Panc1 (cell line): ENCODE data around the gene SLCO4A1. TPM values are rescaled to one million over a fixed set of nuclear protein-coding genes. Genes with fewer than 3 reads are reported as not detected.

Source experiments
- ATAC-seq: fragments of 200-7000 bp; cut with Tn5 transposase; 2 replicates; pipeline ENCODE4 v1.9.1; 2020; ENCODE audit warnings: mild to moderate bottlenecking, moderate library complexity
- BruUV-seq: library from RNA; stranded (reverse); fragments of 400-500 nt; replicated peaks from 2 replicates; lab custom pipeline; 2021; lab: Mats Ljungman, UMichigan
- CTCF ChIA-PET: fragments of 300-600 bp; sonication (Branson Sonifier 250); formaldehyde crosslinking; loops from one replicate; lab custom pipeline; 2022; ENCODE audit warnings: antibody characterized with exemption; lab: Charles Lee
- POLR2A ChIA-PET: fragments of 300-600 bp; sonication (Branson Sonifier 250); formaldehyde crosslinking; loops from one replicate; lab custom pipeline; 2022; ENCODE audit warnings: antibody characterized with exemption; lab: Charles Lee
- DNase-seq: peaks from one replicate; pipeline ENCODE4 v3.0.0-alpha.2; 2010; ENCODE audit warnings: low read depth, low spot score
- H3K27ac ChIP-seq: 2 replicates; pipeline ENCODE4 v1.5.1; 2011; ENCODE audit warnings: mild to moderate bottlenecking, low read length, inconsistent platforms
- H3K27me3 ChIP-seq: fragments of 200-500 bp; sonication (Bioruptor generic); 2 replicates; pipeline ENCODE4 v1.6.0; 2014; ENCODE audit warnings: low read length, inconsistent platforms; ENCODE audit not compliant: control insufficient read depth, insufficient read depth
- H3K36me3 ChIP-seq: fragments of 200-500 bp; sonication (Bioruptor generic); 2 replicates; pipeline ENCODE4 v1.5.1; 2014; ENCODE audit warnings: inconsistent platforms, mild to moderate bottlenecking, low read length, moderate library complexity; ENCODE audit not compliant: control insufficient read depth, insufficient read depth
- H3K4me1 ChIP-seq: 2 replicates; pipeline ENCODE4 v1.5.1; 2011; ENCODE audit warnings: inconsistent platforms, mild to moderate bottlenecking, low read length, moderate library complexity; ENCODE audit not compliant: control insufficient read depth, insufficient read depth
- H3K4me3 ChIP-seq, 2 experiments: 2 replicates each; pipeline ENCODE4 v1.5.1; 2011 to 2012; ENCODE audit warnings: low read depth in 2 of 2, low read length in 2 of 2, mild to moderate bottlenecking in 2 of 2, inconsistent platforms in 1 of 2, moderate library complexity in 1 of 2
- H3K9me3 ChIP-seq: fragments of 200-500 bp; sonication (Bioruptor generic); 2 replicates; pipeline ENCODE4 v1.5.1; 2014; ENCODE audit warnings: low read depth, mild to moderate bottlenecking, inconsistent platforms, low read length, moderate library complexity; ENCODE audit not compliant: control insufficient read depth, insufficient read depth
- CTCF ChIP-seq: fragments of 450-650 bp; IDR thresholded peaks from 2 replicates; pipeline ENCODE4 v1.5.1; 2017; ENCODE audit warnings: mild to moderate bottlenecking
- POLR2AphosphoS5 ChIP-seq: IDR thresholded peaks from 2 replicates; pipeline ENCODE4 v1.6.1; 2012; ENCODE audit warnings: mild to moderate bottlenecking, low read depth, low read length, moderate library complexity
- REST ChIP-seq, 2 experiments: IDR thresholded peaks; 2 replicates each; pipeline ENCODE4 v1.6.1; 2011 to 2012; ENCODE audit warnings: low read depth in 2 of 2, control low read depth in 1 of 2, low read length in 1 of 2, mild to moderate bottlenecking in 1 of 2, moderate library complexity in 1 of 2; ENCODE audit not compliant: insufficient read depth in 1 of 2
- SIN3A ChIP-seq: IDR thresholded peaks from 2 replicates; pipeline ENCODE4 v1.6.1; 2012; ENCODE audit warnings: low read depth, mild to moderate bottlenecking, low read length, moderate library complexity, borderline replicate concordance; ENCODE audit not compliant: insufficient read depth
- TCF7L2 ChIP-seq: IDR thresholded peaks from 2 replicates; pipeline ENCODE4 v1.6.1; 2011; ENCODE audit warnings: mild to moderate bottlenecking, low read depth, low read length, inconsistent platforms
- in situ Hi-C: cut with HindIII; loops from 2 replicates; pipeline ENCODE4 v1.10.0; 2016; ENCODE audit warnings: low sequenced_read_pairs, low pct_unique_long_range_greater_than_20kb
- intact Hi-C: fragments of 100-400 bp; cut with micrococcal nuclease; formaldehyde crosslinking; loops from one replicate; pipeline ENCODE4 v1.10.0; 2022; ENCODE audit not compliant: unreplicated experiment
- total RNA-seq: library from RNA; stranded (reverse); gene quantifications from one replicate; pipeline ENCODE4 v1.2.1, GENCODE V29; 2021; ENCODE audit not compliant: unreplicated experiment

SLCO4A1 gene
- total RNA-seq, 1 experiment from 2014 or later, result 167 TPM

- Histone ChIP-seq H3K27ac (peak overlapping the region; percentile 85), H3K36me3 (no peaks in the 10 kb centered on the region; the same call in 1 of the 2 replicates), H3K27me3 (no peaks in the 10 kb centered on the region), H3K4me3 (peak overlapping the region in 1 of 2 experiments; percentile 41; a peak in 2 of 4 replicates), H3K4me1 (peaks cover 95% of the 10 kb centered on the region), H3K9me3 (no peaks in the 10 kb centered on the region)
- TF ChIP-seq REST (IDR thresholded peaks at IDR 0.05; ENCODE audit: insufficient read depth in 1 of 2, low read depth in 2 of 2, low read length in 1 of 2) (no peak), POLR2AphosphoS5 (no peak; the same call in 1 of the 2 replicates), SIN3A (no peak), CTCF (no peak), TCF7L2 (no peak)
- no TSS peak for BruUV-seq
- no peak for DNase-seq
- CTCF ChIA-PET, result interaction anchor here (0.9 kb wide), 1 partner anchor 156 kb away, joined by 6 read pairs; no protein-coding TSS in a partner anchor
- intact Hi-C loops (no loop called here), in situ Hi-C loops (no loop called here)
- POLR2A ChIA-PET, result no interaction called here
- ATAC-seq, result peak; percentile 3; the same call in 1 of the 2 replicates
Observed at GRCh38 chr20:62652894-62653305, 10.6 kb downstream of the SLCO4A1 start.

GRCh38 chr20:62653373-62653772, 11.1 kb downstream of the SLCO4A1 start:
- in situ Hi-C loops (no loop called here), intact Hi-C loops (no loop called here)
- no peaks in the 10 kb centered on the region; the same call in 1 of the 2 replicates for H3K36me3 ChIP-seq
- H3K4me1 ChIP-seq, result peaks cover 95% of the 10 kb centered on the region
- no peak for TF ChIP-seq CTCF
- no peak for TF ChIP-seq TCF7L2
- no peak for TF ChIP-seq SIN3A
- no peak; the same call in 1 of the 2 replicates for TF ChIP-seq POLR2AphosphoS5
- no peak for TF ChIP-seq REST (IDR thresholded peaks at IDR 0.05; ENCODE audit: insufficient read depth in 1 of 2, low read depth in 2 of 2, low read length in 1 of 2)
- no peak overlapping the region for H3K4me3 ChIP-seq
- H3K9me3 ChIP-seq, result no peaks in the 10 kb centered on the region
- ChIA-PET POLR2A (no interaction called here), CTCF (no interaction called here)
- ATAC-seq, result no peak
- DNase-seq, result no peak
- no TSS peak for BruUV-seq
- no peaks in the 10 kb centered on the region for H3K27me3 ChIP-seq
- peak overlapping the region; percentile 85 for H3K27ac ChIP-seq
